IMR-90 (cell line): ENCODE measurements around the gene ABCA10.

Experiments used
- CEBPB ChIP-seq: IDR thresholded peaks from 2 replicates; pipeline ENCODE4 v1.6.1; 2012; ENCODE audit warnings: low read depth, low read length, improper control_type of control experiment
- MAFK ChIP-seq: IDR thresholded peaks from 2 replicates; pipeline ENCODE4 v1.6.1; 2012; ENCODE audit warnings: low read depth, low read length, improper control_type of control experiment
- MAZ ChIP-seq: IDR thresholded peaks from 2 replicates; pipeline ENCODE4 v1.6.1; 2012; ENCODE audit warnings: low read depth, mild to moderate bottlenecking, low read length, improper control_type of control experiment, moderate library complexity, borderline replicate concordance
- POLR2A ChIP-seq: IDR thresholded peaks from 2 replicates; pipeline ENCODE4 v1.6.1; 2012; ENCODE audit warnings: mild to moderate bottlenecking, low read depth, low read length
- RAD21 ChIP-seq: IDR thresholded peaks from 2 replicates; pipeline ENCODE4 v1.6.1; 2012; ENCODE audit warnings: low read length, improper control_type of control experiment
- RFX5 ChIP-seq: IDR thresholded peaks from 2 replicates; pipeline ENCODE4 v1.8.0; 2012; ENCODE audit warnings: low read depth, mild to moderate bottlenecking, low read length, moderate library complexity
- TF ChIP-seq, protein P1 (sequence below): conservative IDR thresholded peaks from 2 replicates; pipeline ENCODE4 v1.5.1; 2012; ENCODE audit warnings: mild to moderate bottlenecking, low read depth, low read length, improper control_type of control experiment

DNA sequence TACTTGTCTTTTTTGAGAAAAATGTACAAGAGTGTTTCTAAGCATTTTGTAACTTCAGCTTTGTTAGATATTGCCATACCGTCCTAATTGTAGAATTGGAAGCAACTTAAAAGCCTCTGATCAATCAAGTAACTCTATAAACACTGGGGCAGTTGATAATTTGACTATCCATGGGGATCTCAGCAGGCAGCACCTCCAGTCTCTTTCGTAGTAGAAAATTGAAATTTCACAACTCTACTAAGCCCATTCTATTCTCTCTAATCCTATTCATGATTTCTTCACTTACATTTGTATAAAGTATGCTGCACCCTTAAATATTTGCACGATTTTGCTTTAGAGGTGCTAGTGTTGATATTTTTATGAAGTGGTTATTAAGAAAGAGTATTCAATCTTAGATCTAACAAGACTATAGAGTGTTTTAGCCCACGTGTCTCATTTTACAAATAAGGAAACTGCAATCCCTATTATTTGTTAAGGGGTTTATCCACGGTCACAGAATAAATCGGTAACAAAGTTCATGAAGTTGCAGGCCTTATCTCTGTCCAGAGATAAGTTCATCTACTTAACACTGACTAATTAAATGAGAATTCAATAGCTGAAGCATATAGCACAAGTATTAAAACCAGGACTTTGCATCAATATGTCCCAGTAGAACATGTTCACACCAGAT, 97.9 kb downstream of the ABCA10 start:
- TF ChIP-seq POLR2A (no peak), MAZ (no peak), CEBPB (no peak), MAFK (no peak), RAD21 (no peak), RFX5 (no peak)
- TF ChIP-seq, protein P1, sequence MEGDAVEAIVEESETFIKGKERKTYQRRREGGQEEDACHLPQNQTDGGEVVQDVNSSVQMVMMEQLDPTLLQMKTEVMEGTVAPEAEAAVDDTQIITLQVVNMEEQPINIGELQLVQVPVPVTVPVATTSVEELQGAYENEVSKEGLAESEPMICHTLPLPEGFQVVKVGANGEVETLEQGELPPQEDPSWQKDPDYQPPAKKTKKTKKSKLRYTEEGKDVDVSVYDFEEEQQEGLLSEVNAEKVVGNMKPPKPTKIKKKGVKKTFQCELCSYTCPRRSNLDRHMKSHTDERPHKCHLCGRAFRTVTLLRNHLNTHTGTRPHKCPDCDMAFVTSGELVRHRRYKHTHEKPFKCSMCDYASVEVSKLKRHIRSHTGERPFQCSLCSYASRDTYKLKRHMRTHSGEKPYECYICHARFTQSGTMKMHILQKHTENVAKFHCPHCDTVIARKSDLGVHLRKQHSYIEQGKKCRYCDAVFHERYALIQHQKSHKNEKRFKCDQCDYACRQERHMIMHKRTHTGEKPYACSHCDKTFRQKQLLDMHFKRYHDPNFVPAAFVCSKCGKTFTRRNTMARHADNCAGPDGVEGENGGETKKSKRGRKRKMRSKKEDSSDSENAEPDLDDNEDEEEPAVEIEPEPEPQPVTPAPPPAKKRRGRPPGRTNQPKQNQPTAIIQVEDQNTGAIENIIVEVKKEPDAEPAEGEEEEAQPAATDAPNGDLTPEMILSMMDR: no peak
